ENCODE measurements around the gene LMO7. TPM values are rescaled to one million over a fixed set of nuclear protein-coding genes. Genes with fewer than 3 reads are reported as not detected.

LMO7 gene
- total and polyA plus RNA-seq, 2 of the 13 experiments (the other 11 are each of a cell fraction or from before 2014, with no cell fraction given): 34.0 to 121 TPM

DNA sequence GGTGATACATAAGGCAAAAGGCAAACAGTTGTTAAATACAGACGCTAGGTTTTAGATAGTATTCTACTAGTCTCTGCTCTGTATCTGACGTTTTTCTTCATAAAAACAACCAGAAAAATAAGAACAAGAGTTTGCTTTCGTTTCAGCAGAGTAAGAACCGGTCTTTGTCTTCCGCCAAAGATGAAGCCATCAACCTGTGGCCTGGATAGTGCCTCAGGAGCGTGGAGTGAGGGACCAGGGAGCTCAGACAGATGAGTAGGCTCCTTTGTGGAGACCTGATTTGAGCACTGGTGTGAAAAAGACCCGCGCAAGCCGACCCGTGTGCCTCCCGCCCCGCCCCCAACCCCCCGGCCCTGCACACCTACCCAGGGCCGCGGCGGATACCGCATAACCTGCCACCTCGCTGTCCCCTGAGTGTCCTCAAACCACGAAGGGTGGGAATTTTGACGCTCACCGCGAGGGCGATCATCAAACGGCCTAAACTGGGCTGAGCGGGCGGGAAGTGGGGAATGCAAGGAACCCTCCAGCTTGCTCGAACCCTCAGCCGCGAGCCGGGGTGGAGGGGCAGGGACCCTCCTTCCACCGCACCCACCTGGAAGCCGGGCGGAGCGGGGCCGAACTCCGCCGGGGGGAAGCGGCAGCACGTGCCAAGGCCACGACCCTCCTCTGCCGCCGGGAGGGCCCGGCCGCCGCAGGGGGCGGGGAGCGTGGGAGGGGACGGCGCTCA lies 866 bp upstream of the LMO7 start (continued):
- no peak for TF ChIP-seq PHF20 (CRISPR knock-in tag; IDR thresholded peaks at IDR 0.05)
- no peak for TF ChIP-seq HMG20A (CRISPR knock-in tag; IDR thresholded peaks at IDR 0.05; ENCODE audit: borderline replicate concordance)
- TF ChIP-seq ZNF792 (CRISPR knock-in tag; IDR thresholded peaks at IDR 0.05): 0 out of 2 replicates have a peak, but pooled peaks have one; percentile 48
- TF ChIP-seq, protein P1, sequence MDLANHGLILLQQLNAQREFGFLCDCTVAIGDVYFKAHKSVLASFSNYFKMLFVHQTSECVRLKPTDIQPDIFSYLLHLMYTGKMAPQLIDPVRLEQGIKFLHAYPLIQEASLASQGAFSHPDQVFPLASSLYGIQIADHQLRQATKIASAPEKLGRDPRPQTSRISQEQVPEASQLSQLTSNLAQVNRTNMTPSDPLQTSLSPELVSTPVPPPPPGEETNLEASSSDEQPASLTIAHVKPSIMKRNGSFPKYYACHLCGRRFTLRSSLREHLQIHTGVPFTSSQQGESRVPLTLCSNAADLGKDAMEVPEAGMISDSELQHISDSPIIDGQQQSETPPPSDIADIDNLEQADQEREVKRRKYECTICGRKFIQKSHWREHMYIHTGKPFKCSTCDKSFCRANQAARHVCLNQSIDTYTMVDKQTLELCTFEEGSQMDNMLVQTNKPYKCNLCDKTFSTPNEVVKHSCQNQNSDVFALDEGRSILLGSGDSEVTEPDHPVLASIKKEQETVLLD (CRISPR knock-in tag; IDR thresholded peaks at IDR 0.05; ENCODE audit: low read depth): peak; percentile 68; the same call in 1 of the 2 replicates
- TF ChIP-seq SIN3A (IDR thresholded peaks at IDR 0.05; ENCODE audit: borderline replicate concordance, low read depth, low read length): no peak
- no peak for TF ChIP-seq ONECUT2 (CRISPR knock-in tag; IDR thresholded peaks at IDR 0.05)
- no peak for TF ChIP-seq SMAD1 (CRISPR knock-in tag; IDR thresholded peaks at IDR 0.05; ENCODE audit: borderline replicate concordance, low read depth)
- TF ChIP-seq AGO2 (optimal IDR thresholded peaks at IDR 0.05; ENCODE audit: low read depth, low read length): peak; percentile 67
- no peak; the same call in 1 of the 2 replicates for TF ChIP-seq ZNF367 (CRISPR knock-in tag; IDR thresholded peaks at IDR 0.05; ENCODE audit: borderline replicate concordance)
- TF ChIP-seq ZNF589 (CRISPR knock-in tag; conservative IDR thresholded peaks at IDR 0.05): peak; percentile 58; the same call in 1 of the 2 replicates
- TF ChIP-seq RXRA (CRISPR knock-in tag; IDR thresholded peaks at IDR 0.05): peak; percentile 67; the same call in 1 of the 2 replicates
- TF ChIP-seq, protein P2, sequence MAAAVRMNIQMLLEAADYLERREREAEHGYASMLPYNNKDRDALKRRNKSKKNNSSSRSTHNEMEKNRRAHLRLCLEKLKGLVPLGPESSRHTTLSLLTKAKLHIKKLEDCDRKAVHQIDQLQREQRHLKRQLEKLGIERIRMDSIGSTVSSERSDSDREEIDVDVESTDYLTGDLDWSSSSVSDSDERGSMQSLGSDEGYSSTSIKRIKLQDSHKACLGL (CRISPR knock-in tag; IDR thresholded peaks at IDR 0.05): no peak
- no peak for TF ChIP-seq ZNF598 (CRISPR knock-in tag; IDR thresholded peaks at IDR 0.05; ENCODE audit: borderline replicate concordance)
- peak; percentile 27 for TF ChIP-seq IKZF4 (CRISPR knock-in tag; IDR thresholded peaks at IDR 0.05; ENCODE audit: borderline replicate concordance, low read depth, not compliant biosample characterization)
- 0 out of 2 replicates have a peak, but pooled peaks have one; percentile 13 for TF ChIP-seq ZNF772 (CRISPR knock-in tag; IDR thresholded peaks at IDR 0.05)
- TF ChIP-seq, protein P3, sequence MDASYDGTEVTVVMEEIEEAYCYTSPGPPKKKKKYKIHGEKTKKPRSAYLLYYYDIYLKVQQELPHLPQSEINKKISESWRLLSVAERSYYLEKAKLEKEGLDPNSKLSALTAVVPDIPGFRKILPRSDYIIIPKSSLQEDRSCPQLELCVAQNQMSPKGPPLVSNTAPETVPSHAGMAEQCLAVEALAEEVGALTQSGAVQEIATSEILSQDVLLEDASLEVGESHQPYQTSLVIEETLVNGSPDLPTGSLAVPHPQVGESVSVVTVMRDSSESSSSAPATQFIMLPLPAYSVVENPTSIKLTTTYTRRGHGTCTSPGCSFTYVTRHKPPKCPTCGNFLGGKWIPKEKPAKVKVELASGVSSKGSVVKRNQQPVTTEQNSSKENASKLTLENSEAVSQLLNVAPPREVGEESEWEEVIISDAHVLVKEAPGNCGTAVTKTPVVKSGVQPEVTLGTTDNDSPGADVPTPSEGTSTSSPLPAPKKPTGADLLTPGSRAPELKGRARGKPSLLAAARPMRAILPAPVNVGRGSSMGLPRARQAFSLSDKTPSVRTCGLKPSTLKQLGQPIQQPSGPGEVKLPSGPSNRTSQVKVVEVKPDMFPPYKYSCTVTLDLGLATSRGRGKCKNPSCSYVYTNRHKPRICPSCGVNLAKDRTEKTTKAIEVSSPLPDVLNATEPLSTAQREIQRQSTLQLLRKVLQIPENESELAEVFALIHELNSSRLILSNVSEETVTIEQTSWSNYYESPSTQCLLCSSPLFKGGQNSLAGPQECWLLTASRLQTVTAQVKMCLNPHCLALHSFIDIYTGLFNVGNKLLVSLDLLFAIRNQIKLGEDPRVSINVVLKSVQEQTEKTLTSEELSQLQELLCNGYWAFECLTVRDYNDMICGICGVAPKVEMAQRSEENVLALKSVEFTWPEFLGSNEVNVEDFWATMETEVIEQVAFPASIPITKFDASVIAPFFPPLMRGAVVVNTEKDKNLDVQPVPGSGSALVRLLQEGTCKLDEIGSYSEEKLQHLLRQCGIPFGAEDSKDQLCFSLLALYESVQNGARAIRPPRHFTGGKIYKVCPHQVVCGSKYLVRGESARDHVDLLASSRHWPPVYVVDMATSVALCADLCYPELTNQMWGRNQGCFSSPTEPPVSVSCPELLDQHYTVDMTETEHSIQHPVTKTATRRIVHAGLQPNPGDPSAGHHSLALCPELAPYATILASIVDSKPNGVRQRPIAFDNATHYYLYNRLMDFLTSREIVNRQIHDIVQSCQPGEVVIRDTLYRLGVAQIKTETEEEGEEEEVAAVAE (CRISPR knock-in tag; IDR thresholded peaks at IDR 0.05; ENCODE audit: borderline replicate concordance): no peak
- TF ChIP-seq, protein P4, sequence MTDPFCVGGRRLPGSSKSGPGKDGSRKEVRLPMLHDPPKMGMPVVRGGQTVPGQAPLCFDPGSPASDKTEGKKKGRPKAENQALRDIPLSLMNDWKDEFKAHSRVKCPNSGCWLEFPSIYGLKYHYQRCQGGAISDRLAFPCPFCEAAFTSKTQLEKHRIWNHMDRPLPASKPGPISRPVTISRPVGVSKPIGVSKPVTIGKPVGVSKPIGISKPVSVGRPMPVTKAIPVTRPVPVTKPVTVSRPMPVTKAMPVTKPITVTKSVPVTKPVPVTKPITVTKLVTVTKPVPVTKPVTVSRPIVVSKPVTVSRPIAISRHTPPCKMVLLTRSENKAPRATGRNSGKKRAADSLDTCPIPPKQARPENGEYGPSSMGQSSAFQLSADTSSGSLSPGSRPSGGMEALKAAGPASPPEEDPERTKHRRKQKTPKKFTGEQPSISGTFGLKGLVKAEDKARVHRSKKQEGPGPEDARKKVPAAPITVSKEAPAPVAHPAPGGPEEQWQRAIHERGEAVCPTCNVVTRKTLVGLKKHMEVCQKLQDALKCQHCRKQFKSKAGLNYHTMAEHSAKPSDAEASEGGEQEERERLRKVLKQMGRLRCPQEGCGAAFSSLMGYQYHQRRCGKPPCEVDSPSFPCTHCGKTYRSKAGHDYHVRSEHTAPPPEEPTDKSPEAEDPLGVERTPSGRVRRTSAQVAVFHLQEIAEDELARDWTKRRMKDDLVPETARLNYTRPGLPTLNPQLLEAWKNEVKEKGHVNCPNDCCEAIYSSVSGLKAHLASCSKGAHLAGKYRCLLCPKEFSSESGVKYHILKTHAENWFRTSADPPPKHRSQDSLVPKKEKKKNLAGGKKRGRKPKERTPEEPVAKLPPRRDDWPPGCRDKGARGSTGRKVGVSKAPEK (CRISPR knock-in tag; IDR thresholded peaks at IDR 0.05; ENCODE audit: borderline replicate concordance): peak; percentile 87
- TF ChIP-seq SOX5 (CRISPR knock-in tag; IDR thresholded peaks at IDR 0.05; ENCODE audit: borderline replicate concordance): no peak

Measured in HepG2 (cell line).